IMR-90 (cell line): ENCODE results near the gene USP54. TPM values are rescaled to one million over a fixed set of nuclear protein-coding genes. Genes with fewer than 3 reads are reported as not detected.

Experiments
- ATAC-seq: fragments of 200-7000 bp; cut with Tn5 transposase; 2 replicates; pipeline ENCODE4 v1.9.1; 2020; ENCODE audit warnings: low read depth, mild to moderate bottlenecking, moderate library complexity
- BruUV-seq: library from RNA; stranded (reverse); fragments of 400-500 nt; replicated peaks from 2 replicates; lab custom pipeline; 2021; lab: Mats Ljungman, UMichigan
- CTCF ChIA-PET: fragments of 300-600 bp; formaldehyde crosslinking; extraction: SDS; loops from one replicate; lab custom pipeline; 2021; ENCODE audit warnings: antibody characterized with exemption; lab: Yijun Ruan, JAX
- POLR2A ChIA-PET: fragments of 300-600 bp; sonication (Branson Sonifier 250); formaldehyde crosslinking; loops from one replicate; lab custom pipeline; 2022; ENCODE audit warnings: antibody characterized with exemption; ENCODE audit not compliant: unreplicated experiment; lab: Charles Lee
- DNase-seq: peaks from one replicate; pipeline ENCODE4 v3.0.0; 2013
- H2AFZ ChIP-seq: replicated peaks from 2 replicates; pipeline ENCODE3; 2013; ENCODE audit warnings: low read length, mild to moderate bottlenecking; ENCODE audit not compliant: poor library complexity
- H2AK5ac ChIP-seq: 2 replicates; pipeline ENCODE4 v1.6.1; 2013; ENCODE audit warnings: low read depth, low read length, inconsistent platforms
- H2AK9ac ChIP-seq: replicated peaks from 2 replicates; pipeline ENCODE3; 2013; ENCODE audit warnings: mild to moderate bottlenecking, low read depth, low read length, moderate library complexity; ENCODE audit not compliant: poor library complexity
- H2BK120ac ChIP-seq: 2 replicates; pipeline ENCODE4 v1.6.1; 2013; ENCODE audit warnings: low read depth, low read length, inconsistent platforms
- H2BK15ac ChIP-seq: 3 replicates; pipeline ENCODE4 v1.6.1; 2013; ENCODE audit warnings: low read depth, low read length, inconsistent platforms
- H2BK20ac ChIP-seq: 2 replicates; pipeline ENCODE4 v1.6.1; 2013; ENCODE audit warnings: low read depth, mild to moderate bottlenecking, inconsistent platforms, low read length, moderate library complexity
- H2BK5ac ChIP-seq: 2 replicates; pipeline ENCODE4 v1.6.1; 2013; ENCODE audit warnings: mild to moderate bottlenecking, low read depth, low read length, inconsistent platforms; ENCODE audit not compliant: poor library complexity, severe bottlenecking
- H3K14ac ChIP-seq: replicated peaks from 2 replicates; pipeline ENCODE4 v1.6.1; 2013; ENCODE audit warnings: low read depth, low read length, inconsistent platforms
- H3K18ac ChIP-seq: 2 replicates; pipeline ENCODE4 v1.6.1; 2013; ENCODE audit warnings: low read depth, low read length, control low read depth
- H3K23ac ChIP-seq: 2 replicates; pipeline ENCODE4 v1.6.1; 2013; ENCODE audit warnings: low read depth, low read length, inconsistent platforms
- H3K27ac ChIP-seq: 2 replicates; pipeline ENCODE4 v1.5.1; 2013; ENCODE audit warnings: mild to moderate bottlenecking, control low read depth, low read length; ENCODE audit not compliant: insufficient read depth
- H3K27me3 ChIP-seq: 2 replicates; pipeline ENCODE4 v1.6.1; 2013; ENCODE audit warnings: low read length; ENCODE audit not compliant: control insufficient read depth, insufficient read depth
- H3K36me3 ChIP-seq: 2 replicates; pipeline ENCODE4 v1.6.1; 2013; ENCODE audit warnings: low read length, mixed read lengths; ENCODE audit not compliant: control insufficient read depth, insufficient read depth
- H3K4ac ChIP-seq: 2 replicates; pipeline ENCODE4 v1.6.1; 2013; ENCODE audit warnings: low read depth, low read length, inconsistent platforms
- H3K4me1 ChIP-seq: 2 replicates; pipeline ENCODE4 v1.6.1; 2013; ENCODE audit warnings: low read length, mixed read lengths; ENCODE audit not compliant: control insufficient read depth, insufficient read depth
- H3K4me2 ChIP-seq: 2 replicates; pipeline ENCODE4 v1.6.1; 2013; ENCODE audit warnings: low read depth, mild to moderate bottlenecking, control low read depth, low read length, moderate library complexity
- H3K4me3 ChIP-seq: 2 replicates; pipeline ENCODE4 v1.5.1; 2013; ENCODE audit warnings: low read depth, mild to moderate bottlenecking, control low read depth, low read length, moderate library complexity; ENCODE audit not compliant: insufficient read depth
- H3K56ac ChIP-seq: 2 replicates; pipeline ENCODE4 v1.6.1; 2013; ENCODE audit warnings: low read length, inconsistent platforms; ENCODE audit not compliant: insufficient read depth; ENCODE audit errors: extremely low read depth
- H3K79me1 ChIP-seq, 2 experiments: 2 replicates each; pipeline ENCODE4 v1.6.1; 2013; ENCODE audit warnings: low read length in 2 of 2, inconsistent platforms in 1 of 2, low read depth in 1 of 2
- H3K9ac ChIP-seq: 2 replicates; pipeline ENCODE4 v1.6.1; 2013; ENCODE audit warnings: low read depth, low read length, control low read depth
- H3K9me1 ChIP-seq: 2 replicates; pipeline ENCODE4 v1.6.1; 2013; ENCODE audit warnings: low read length, inconsistent platforms; ENCODE audit not compliant: insufficient read depth
- H3K9me3 ChIP-seq: 2 replicates; pipeline ENCODE4 v1.6.1; 2013; ENCODE audit warnings: low read length; ENCODE audit not compliant: control insufficient read depth, insufficient read depth
- H4K20me1 ChIP-seq: 2 replicates; pipeline ENCODE4 v1.6.1; 2013; ENCODE audit warnings: low read length, inconsistent platforms; ENCODE audit not compliant: insufficient read depth
- H4K5ac ChIP-seq: 2 replicates; pipeline ENCODE4 v1.6.1; 2013; ENCODE audit warnings: mild to moderate bottlenecking, low read depth, low read length, control low read depth
- H4K8ac ChIP-seq, 2 experiments: 2 replicates each; pipeline ENCODE4 v1.6.1; 2013; ENCODE audit warnings: low read depth in 2 of 2, low read length in 2 of 2, control low read depth in 1 of 2, inconsistent platforms in 1 of 2
- H4K91ac ChIP-seq: 2 replicates; pipeline ENCODE4 v1.6.1; 2013; ENCODE audit warnings: low read depth, low read length, inconsistent platforms; ENCODE audit not compliant: insufficient read depth
- FOS ChIP-seq: fragments of 150-350 bp; IDR thresholded peaks from 2 replicates; pipeline ENCODE4 v1.6.1; 2016; ENCODE audit warnings: low read depth, low read length
- POLR2A ChIP-seq: IDR thresholded peaks from 2 replicates; pipeline ENCODE4 v1.6.1; 2012; ENCODE audit warnings: mild to moderate bottlenecking, low read depth, low read length
- WGBS, 2 experiments: methylation state at CpG; one replicate each; pipeline versions ENCODE4 v1.1.5 to v1.1.7; 2013; ENCODE audit warnings: missing lambda C conversion rate in 2 of 2; ENCODE audit not compliant: insufficient read length in 1 of 2; ENCODE audit errors: extremely low coverage in 2 of 2; 5-methylcytosine and 5-hydroxymethylcytosine counted together
- dilution Hi-C: fragments of 300-500 bp; cut with HindIII; formaldehyde crosslinking; loops from one replicate; pipeline ENCODE4 v1.14.3; 2018; ENCODE audit warnings: low sequenced_read_pairs; ENCODE audit not compliant: unreplicated experiment
- in situ Hi-C: fragments of 300-500 bp; cut with MboI; formaldehyde crosslinking; loops from 3 replicates; pipeline ENCODE4 v1.14.3; 2019; ENCODE audit warnings: low sequenced_read_pairs, inconsistent platforms, mixed read lengths
- intact Hi-C: fragments of 100-400 bp; cut with micrococcal nuclease; formaldehyde crosslinking; loops from 2 replicates; pipeline ENCODE4 v1.10.0; 2022
- polyA plus RNA-seq, 3 experiments: library from polyadenylated mRNA; depleted of rRNA; stranded (reverse); fragments of >200 nt; gene quantifications; 2 replicates each; pipeline ENCODE4 v1.2.3, GENCODE V29; 2012; ENCODE audit warnings: low replicate concordance in 1 of 3
- total RNA-seq: library from RNA; depleted of rRNA; stranded (reverse); fragments of >200 nt; gene quantifications from 2 replicates; pipeline ENCODE4 v1.2.3, GENCODE V29; 2012
- TF ChIP-seq, protein P1 (sequence below): fragments of 150-350 bp; IDR thresholded peaks from 2 replicates; pipeline ENCODE4 v1.6.1; 2017; ENCODE audit warnings: mild to moderate bottlenecking, antibody characterized with exemption, low read length, low read depth

Gene USP54
- total and polyA plus RNA-seq, 2 of the 4 experiments (the other 2 are of a cell fraction) = 4.0 to 7.9 TPM

DNA sequence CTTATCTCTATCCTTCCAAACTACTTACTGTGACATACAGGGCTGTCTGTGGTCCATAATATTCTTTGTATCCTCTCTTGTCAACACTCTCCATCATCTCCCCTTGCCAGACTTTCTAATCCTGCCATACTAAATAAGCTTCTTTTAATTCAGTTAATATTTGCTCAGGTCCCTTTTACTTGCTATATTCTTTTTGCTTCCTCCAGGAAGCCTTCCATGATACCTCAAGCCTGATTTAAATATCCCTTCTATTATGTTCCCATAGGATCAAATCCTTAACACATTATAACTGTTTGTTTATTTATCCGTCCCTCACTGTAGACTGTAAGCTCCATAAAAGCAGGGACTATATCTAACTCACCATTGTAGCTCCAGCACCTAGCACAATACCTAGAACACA is 88.1 kb downstream of the USP54 start:
- Histone ChIP-seq H3K36me3 (peaks cover 11% of the 10 kb centered on the region), H2BK20ac (no peak overlapping the region), H2AK5ac (no peak overlapping the region), H3K4ac (no peak overlapping the region), H3K18ac (no peak overlapping the region), H3K4me1 (no peaks in the 10 kb centered on the region), H3K4me2 (no peak overlapping the region), H2AFZ (no peak overlapping the region), H4K20me1 (no peaks in the 10 kb centered on the region), H3K9me1 (peaks cover 4% of the 10 kb centered on the region), H3K27me3 (no peaks in the 10 kb centered on the region), H2BK15ac (no peak overlapping the region), H3K14ac (no peak overlapping the region), H3K23ac (no peak overlapping the region), H3K27ac (no peak overlapping the region), H4K91ac (no peak overlapping the region), H3K9ac (no peak overlapping the region), H4K8ac (no peak overlapping the region), H3K9me3 (no peaks in the 10 kb centered on the region), H2BK120ac (no peak overlapping the region), H3K4me3 (no peak overlapping the region), H2BK5ac (no peak overlapping the region), H4K5ac (no peak overlapping the region), H3K56ac (no peak overlapping the region), H2AK9ac (no peak overlapping the region), H3K79me1 (no peaks in the 10 kb centered on the region)
- POLR2A ChIA-PET = no interaction called here
- WGBS, 2 experiments = 100% methylated on average over 1 of the region's 1 CpG; no CpG with 5 or more reads in 1 of the 2 experiments
- BruUV-seq = no TSS peak
- ATAC-seq (no peak), DNase-seq (no peak)
- TF ChIP-seq POLR2A (no peak), FOS (no peak)
- TF ChIP-seq, protein P1, sequence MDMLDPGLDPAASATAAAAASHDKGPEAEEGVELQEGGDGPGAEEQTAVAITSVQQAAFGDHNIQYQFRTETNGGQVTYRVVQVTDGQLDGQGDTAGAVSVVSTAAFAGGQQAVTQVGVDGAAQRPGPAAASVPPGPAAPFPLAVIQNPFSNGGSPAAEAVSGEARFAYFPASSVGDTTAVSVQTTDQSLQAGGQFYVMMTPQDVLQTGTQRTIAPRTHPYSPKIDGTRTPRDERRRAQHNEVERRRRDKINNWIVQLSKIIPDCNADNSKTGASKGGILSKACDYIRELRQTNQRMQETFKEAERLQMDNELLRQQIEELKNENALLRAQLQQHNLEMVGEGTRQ = no peak
- CTCF ChIA-PET = no interaction called here
- dilution Hi-C loops (no loop called here), in situ Hi-C loops (no loop called here), intact Hi-C loops (no loop called here)
